ENCODE measurements around the gene TRAF3IP1.
"Not testable (repeated sequence)": the region's sequence is repeated elsewhere in the genome, so short reads cannot be mapped to it uniquely, and the experiment has no call there.

TRAF3IP1 gene, protein sequence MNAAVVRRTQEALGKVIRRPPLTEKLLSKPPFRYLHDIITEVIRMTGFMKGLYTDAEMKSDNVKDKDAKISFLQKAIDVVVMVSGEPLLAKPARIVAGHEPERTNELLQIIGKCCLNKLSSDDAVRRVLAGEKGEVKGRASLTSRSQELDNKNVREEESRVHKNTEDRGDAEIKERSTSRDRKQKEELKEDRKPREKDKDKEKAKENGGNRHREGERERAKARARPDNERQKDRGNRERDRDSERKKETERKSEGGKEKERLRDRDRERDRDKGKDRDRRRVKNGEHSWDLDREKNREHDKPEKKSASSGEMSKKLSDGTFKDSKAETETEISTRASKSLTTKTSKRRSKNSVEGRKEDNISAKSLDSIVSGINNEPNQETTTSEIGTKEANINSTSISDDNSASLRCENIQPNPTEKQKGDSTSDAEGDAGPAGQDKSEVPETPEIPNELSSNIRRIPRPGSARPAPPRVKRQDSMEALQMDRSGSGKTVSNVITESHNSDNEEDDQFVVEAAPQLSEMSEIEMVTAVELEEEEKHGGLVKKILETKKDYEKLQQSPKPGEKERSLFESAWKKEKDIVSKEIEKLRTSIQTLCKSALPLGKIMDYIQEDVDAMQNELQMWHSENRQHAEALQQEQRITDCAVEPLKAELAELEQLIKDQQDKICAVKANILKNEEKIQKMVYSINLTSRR

GRCh38 chr2:238320246-238320647 lies at the start of gene TRAF3IP1:
Gene TRAF3IP1, plus strand, starts transcription at chr2:238320518. Its CDS starts 145 bp downstream, at chr2:238320663.
- Histone ChIP-seq H3K27ac (peak within 1 kb of the TSS; percentile 18 to 84), H3K4me3 (peak within 1 kb of the TSS; percentile 93)
- TF ChIP-seq, protein P1, sequence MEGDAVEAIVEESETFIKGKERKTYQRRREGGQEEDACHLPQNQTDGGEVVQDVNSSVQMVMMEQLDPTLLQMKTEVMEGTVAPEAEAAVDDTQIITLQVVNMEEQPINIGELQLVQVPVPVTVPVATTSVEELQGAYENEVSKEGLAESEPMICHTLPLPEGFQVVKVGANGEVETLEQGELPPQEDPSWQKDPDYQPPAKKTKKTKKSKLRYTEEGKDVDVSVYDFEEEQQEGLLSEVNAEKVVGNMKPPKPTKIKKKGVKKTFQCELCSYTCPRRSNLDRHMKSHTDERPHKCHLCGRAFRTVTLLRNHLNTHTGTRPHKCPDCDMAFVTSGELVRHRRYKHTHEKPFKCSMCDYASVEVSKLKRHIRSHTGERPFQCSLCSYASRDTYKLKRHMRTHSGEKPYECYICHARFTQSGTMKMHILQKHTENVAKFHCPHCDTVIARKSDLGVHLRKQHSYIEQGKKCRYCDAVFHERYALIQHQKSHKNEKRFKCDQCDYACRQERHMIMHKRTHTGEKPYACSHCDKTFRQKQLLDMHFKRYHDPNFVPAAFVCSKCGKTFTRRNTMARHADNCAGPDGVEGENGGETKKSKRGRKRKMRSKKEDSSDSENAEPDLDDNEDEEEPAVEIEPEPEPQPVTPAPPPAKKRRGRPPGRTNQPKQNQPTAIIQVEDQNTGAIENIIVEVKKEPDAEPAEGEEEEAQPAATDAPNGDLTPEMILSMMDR (IDR thresholded peaks at IDR 0.05) = no peak
- peak; percentile 94 for DNase-seq (ENCODE audit: low spot score)

DNA sequence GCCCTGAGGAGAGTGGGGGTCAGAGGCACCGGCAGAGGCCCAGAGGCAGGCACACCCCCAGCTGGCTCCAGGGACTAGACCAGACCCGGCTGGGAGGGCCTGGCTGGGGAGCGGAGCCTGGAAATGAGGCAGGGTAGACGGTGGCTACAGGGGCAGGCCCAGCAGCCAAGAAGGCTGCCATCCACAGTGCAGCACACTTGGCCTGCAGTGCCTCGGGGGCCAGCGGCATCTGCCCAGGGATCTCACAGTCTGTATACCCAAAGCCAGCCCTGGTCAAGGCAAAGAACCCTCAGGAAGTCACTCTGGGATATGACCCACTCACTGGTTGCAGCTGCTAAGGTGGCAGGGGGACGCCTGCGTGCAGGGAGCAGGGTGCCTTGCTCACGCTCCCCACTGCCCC lies 49.7 kb upstream of the TRAF3IP1 start:
- H3K4me3 ChIP-seq = no peak overlapping the region
- DNase-seq (ENCODE audit: low spot score) = no peak
- H3K27ac ChIP-seq = no peak overlapping the region
- TF ChIP-seq, protein P1 (IDR thresholded peaks at IDR 0.05) = no peak

DNA sequence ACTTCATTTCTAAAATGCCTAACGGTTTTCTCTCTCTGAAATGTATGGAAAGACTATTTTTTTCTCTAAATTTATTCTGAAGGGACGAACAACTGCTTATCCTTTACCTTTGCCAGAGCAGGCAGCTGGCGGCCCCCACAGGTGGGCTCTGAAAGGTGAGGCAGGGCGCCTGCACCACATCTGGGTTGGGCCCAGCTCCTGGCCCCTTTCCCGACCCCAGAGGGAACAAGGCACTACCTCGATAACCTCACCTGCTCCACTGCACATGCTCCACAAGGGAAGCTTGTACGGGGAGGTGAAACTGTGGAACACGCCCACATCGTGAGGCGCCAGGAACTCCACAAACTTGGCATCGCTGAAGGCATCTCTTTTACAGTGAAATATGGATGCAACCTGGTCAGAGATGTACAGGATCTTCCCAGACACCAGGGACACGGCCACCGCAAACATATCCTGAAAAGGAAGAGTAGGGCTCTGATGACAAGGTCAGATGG lies 49.2 kb upstream of the TRAF3IP1 start:
- no peak for DNase-seq (ENCODE audit: low spot score)
- TF ChIP-seq, protein P1 (IDR thresholded peaks at IDR 0.05) = no peak
- Histone ChIP-seq H3K27ac (no peak overlapping the region), H3K4me3 (no peak overlapping the region)

- DNase-seq (ENCODE audit: low spot score); H3K4me3 ChIP-seq; H3K27ac ChIP-seq: not testable (repeated sequence)
Observed at GRCh38 chr2:238271686-238272085, 48.6 kb upstream of the TRAF3IP1 start.

GRCh38 chr2:238272156-238272555 lies 48.2 kb upstream of the TRAF3IP1 start:
- Histone ChIP-seq H3K27ac (no peak overlapping the region), H3K4me3 (no peak overlapping the region)
- no peak for DNase-seq (ENCODE audit: low spot score)
- TF ChIP-seq, protein P1 (IDR thresholded peaks at IDR 0.05) = no peak

GRCh38 chr2:238273433-238273832 lies 46.9 kb upstream of the TRAF3IP1 start:
- not testable (repeated sequence) for DNase-seq (ENCODE audit: low spot score); H3K4me3 ChIP-seq; H3K27ac ChIP-seq

DNA sequence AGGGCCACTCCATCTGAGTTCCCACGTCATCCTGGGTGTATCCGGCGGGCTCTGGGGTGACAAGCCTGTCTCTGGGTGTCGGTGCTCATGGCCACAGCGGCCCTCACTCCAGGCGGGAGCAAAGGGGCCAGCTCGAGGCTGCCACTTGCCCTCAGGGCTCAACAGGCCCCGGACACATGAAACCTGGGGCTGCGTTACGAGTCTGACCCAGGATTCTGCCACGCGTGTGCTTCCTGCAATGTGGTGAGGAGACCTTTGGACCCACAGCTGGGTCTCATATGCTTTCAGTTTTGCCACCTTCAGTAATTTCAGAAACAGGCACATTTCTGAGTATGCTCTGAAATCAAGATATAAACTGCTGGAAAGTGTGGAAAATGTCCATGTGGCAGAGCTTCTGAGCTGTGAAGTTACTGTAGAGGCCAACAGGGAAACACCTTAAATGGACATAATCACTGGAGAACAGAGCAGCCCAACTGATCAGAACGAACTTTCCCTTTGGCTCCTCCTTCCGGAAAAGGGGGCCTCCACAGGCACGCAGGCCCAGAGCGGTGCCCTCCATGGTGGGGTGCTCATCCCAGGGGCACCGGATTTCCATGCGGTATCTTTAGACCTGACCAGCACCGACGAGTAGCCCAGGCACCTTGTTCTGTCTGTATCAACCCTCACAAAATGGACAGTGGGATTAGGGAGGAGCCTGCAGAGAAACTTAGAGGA lies 46.0 kb upstream of the TRAF3IP1 start:
- no peak for DNase-seq (ENCODE audit: low spot score)
- TF ChIP-seq, protein P1 (IDR thresholded peaks at IDR 0.05) = no peak

More for the DNA sequence above, 46.0 kb upstream of the TRAF3IP1 start:
- Histone ChIP-seq H3K4me3 (no peak overlapping the region), H3K27ac (no peak overlapping the region)
